LHCN-M2 (cell line): Measurements from ENCODE around the gene PBX1. TPM values are rescaled to one million over a fixed set of nuclear protein-coding genes. Genes with fewer than 3 reads are reported as not detected.
"Not testable (repeated sequence)": the region's sequence is repeated elsewhere in the genome, so short reads cannot be mapped to it uniquely, and the experiment has no call there.

ENCODE experiments used
- DNase-seq: peaks from one replicate; pipeline ENCODE4 v3.0.0-alpha.2; 2012; ENCODE audit warnings: low read depth
- total RNA-seq: library from RNA; depleted of rRNA; stranded (reverse); fragments of >200 nt; gene quantifications from 2 replicates; pipeline ENCODE4 v1.2.3, GENCODE V29; 2014

Gene PBX1
- total RNA-seq, 1 experiment from 2014 or later, result 3.6 TPM

GRCh38 chr1:164589961-164590507 lies 31.1 kb downstream of the PBX1 start:
- no peak for DNase-seq

DNA sequence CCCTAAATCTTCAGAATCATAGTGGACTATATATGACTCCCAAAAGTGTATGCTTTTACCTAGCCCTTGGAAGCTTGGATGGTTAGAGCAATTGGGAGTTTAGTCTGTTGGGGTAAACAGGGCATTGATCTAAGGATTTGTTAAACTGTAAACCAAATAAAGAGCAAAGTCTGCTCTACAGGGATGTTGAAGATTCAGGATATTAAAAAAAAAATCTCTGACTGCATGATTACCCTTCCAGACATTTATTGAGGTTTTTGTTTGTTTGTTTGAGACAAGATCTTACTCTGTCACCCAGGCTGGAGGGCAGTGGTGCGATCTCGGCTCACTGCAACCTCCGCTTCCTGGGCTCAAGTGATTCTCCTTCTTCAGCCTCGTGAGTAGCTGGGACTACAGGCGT lies 31.6 kb downstream of the PBX1 start:
- DNase-seq, result no peak

GRCh38 chr1:164591858-164592257 lies 32.9 kb downstream of the PBX1 start:
- no peak for DNase-seq

- DNase-seq, result no peak
Measured at GRCh38 chr1:164592634-164593033, 33.6 kb downstream of the PBX1 start.

DNA sequence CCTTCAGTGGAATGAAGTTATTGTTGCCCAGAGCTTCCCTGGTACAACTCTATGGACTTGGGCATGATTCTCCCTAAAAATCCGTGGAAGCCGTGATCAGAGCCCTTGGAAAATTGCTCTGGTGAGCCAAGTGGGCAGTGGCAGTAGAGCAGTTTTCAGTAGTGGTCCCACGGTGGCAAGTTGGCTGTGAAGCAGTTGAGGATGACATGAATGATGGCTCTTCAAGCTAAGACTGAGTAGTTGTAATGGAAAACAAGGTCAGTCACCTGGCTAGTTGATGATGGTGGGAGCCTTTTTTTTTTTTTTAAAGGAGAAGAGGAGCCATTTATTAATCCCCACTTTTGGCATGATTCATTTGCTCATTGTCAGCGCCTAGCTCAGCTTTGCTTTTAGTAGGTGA lies 36.2 kb downstream of the PBX1 start:
- no peak for DNase-seq

GRCh38 chr1:164596172-164596571 lies 37.2 kb downstream of the PBX1 start:
- no peak for DNase-seq

DNA sequence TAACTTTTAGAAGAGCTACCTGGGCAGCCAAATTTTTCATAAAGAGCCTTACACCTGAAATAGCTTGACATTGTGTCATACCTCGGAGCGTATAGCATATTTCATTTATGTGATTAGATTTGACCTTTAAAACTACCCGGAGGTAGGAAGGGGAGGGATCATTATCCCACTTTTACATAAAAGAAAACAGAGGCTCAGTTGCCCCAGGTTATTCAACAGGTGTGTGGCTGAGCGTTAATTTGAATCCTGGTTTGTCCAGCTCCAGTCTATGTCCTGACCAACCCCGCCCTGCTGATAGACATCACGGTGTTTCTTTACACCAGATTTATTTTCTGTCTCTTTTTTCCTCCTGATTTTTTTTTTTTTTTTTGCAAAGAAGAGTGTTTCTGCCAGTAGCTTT lies 39.7 kb downstream of the PBX1 start:
- DNase-seq, result no peak

GRCh38 chr1:164599272-164599671 lies 40.3 kb downstream of the PBX1 start:
- no peak for DNase-seq

GRCh38 chr1:164601399-164602100 lies 42.6 kb downstream of the PBX1 start:
- no peak for DNase-seq

DNA sequence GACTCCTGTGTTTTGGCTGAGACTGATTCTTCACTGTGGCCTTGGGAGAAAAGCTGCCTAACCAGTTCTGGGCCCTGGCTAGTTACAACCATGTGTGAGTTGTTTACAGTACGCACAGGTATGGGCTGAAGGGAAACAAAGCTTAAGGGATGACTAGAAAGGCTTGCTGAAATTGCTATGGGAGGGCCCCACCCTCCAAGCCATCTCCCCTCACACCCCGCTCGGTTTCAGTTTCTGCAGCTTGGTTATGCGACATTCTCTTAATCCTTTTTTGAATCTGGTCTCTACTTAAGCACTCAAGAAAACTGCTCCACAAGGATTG lies 43.1 kb downstream of the PBX1 start:
- no peak for DNase-seq

DNA sequence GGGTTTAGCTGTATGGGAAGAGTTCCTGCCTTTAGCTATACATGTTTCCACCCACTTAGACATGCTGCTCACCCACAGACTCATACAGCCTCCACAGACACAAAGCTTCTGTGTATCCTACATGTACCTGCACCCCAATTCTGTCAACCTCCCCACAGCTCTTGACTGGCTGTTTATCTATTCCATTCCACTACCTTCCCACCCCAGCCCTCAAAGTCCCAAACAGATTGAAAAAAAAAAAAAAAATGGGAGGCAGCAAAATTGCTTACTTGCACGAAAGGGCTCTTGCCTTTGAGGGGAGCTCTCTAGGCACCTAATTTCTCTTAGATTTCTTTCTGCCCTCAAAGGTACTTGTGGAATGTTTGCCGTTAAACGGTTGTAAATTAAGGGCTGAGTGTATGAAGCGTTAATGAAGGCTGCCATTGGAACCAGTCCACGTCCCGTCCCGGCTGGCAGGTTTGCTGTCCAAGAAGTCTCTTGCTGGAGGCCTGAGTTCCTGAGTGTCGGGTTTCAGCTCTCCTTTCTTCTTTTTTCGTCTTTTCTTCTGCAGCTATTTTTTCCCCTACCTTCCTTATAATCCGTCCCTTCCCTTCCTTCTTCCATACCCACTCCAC lies 43.6 kb downstream of the PBX1 start:
- DNase-seq, result no peak

DNA sequence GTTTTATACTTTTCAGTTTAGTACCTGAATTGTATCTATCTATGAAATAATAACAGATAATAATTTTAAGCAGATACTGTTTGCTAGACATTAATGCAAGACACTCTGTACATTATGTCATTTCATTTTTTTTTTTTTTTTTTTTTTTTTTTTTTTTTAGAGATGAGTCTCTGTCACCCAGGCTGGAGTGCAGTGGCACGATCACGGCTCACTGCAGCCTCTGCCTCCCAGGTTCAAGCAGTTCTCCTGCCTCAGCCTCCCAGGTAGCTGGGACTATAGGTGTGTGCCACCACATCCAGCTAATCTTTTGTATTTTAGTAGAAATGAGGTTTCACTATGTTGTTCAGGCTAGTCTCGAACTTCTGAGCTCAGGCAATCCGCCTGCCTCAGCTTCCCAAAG lies 44.8 kb downstream of the PBX1 start:
- DNase-seq, result not testable (repeated sequence)

DNA sequence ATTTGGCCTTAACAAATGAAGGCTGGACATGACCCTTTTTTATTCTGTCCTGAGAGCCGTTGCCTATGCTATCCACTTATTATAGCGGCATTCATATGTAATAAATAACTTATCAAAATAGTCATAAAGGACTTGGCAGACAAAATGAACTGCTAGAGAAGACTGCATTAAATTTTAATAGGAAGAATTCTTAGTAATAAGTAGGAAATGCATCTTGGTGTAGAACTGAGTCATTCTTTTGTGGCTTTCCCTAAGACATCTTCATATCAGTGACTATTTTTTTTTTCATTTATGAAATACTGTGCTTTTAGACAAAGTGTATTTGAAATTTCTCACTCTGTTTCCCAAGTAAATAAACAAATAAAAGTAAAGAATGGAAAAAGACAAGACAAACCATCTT lies 45.6 kb downstream of the PBX1 start:
- no peak for DNase-seq

DNA sequence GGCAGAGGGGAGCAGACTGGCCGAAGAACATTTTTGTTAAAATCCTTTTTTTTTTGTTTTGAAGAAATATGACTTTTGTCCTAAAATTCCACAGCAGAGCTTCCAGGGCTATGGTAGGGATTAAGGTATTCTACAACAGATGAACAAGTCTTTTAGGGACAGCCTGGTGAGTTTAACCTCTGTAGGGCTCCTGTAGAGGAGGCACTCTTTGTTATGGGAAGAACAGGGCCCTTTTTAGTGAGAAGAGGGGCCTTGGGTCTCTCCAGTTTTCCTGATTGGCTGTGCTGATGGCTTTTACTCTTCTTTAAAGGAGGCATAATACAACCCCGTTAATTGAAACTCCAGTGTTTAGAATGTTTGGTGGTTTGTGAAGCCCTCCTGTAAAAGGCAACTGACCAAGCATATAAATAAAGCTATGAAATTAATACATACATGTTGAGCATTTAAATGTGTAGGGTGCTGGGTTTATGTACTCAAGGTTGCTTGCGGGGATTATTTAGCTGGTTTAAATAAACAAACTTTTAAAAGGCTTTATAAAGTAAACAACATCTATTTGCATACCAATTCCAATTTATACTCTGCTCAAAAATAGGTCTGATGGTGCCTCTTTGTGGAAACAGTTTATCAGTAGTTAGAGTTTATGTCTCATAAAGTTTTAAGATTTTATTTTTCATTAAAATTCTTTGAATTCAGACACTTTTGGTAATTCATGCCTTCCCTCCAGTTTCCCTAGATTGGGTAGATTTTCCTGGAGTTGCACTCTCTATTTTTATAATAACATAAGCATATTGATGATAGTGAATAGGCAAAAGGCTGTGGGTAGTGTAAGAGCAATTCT lies 46.5 kb downstream of the PBX1 start:
- no peak for DNase-seq

DNA sequence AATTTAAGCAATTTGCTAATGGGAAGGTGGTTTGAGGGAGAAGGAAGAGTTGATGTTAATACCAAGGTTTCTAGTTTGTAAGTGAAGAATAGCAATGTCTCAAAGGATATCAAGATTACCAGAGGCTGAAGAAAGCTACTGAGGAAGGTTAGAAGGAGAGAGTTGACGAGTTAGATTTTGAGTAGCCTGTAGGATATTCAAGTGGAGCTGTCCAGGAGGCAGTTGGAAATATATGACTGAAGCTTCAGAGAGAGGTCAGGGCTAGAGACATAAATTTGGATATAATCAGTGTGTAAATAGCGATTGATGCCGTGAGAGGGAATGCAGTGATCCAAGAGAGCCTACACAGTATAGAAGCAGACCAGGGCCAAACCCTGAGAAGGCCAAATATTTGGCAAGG lies 48.4 kb downstream of the PBX1 start:
- DNase-seq, result no peak

DNA sequence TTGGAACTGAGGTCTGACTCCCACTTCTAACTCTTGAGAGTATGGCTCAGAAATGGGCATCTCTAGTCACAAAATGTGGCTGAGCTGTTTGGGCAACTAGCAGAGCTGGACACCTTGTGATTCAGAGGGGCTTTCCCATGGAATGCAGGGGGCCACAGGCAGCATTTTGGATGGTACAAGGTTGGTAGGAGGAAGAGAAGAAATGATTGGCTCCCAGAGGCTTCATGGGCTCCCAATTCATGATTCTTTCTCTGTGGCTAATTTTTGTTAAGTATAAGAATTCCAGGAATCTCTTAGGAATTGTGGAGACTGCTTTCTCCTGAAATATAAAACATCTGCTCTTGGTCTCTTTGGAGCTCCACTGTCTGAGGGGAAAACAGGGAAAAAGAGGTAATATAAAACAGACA lies 49.7 kb downstream of the PBX1 start:
- no peak for DNase-seq

DNA sequence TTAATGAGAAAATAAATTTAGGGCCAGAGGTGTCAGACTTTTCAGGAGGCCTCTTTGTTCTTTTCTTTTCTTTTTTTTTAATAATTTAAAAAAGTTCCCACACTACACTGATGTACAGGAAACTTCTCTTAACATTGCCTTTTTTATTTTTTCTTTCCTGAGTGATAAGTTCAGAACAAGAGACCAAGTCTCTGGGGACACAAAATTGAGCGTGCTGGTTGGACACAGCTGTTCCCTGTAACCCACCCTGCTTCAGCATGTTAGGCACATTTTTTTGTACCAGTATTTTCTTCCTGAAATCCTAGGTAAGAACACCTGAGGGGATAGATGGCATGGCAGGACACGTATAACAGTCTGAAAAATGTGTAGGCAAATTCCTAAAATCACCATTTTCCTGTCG lies 50.1 kb downstream of the PBX1 start:
- DNase-seq, result no peak

DNA sequence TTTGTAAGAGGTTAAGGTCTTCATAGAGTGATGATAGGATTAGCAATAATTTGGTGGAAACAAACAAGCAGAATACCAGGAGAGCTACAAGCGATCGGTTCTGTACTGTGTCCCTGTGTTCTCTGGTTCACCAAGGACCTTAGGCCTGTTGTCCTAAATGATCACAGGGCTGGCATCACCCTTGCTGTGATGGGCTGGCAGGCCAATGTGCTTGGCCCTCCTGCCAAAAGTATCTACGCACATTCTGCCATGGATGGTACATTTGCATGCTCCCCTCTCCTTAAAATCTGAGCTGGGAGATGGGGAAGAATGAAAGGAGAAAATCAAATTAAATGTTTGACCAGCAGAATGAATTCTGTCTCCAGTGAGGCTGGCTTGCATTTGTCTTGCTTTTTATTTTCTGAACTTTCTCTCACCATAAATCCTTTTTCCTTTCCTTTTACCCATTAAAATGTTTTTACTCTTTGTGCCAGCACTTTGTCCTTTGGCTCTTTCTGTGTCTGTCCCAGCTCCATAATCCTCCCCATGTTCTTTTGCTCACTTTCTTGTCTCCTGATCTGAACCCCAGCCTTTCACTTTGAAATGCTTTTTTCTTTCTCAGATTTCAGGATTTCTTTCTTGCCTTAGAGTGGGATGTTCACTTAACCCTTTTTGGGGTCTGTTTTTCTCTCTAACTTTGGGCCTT lies 51.7 kb downstream of the PBX1 start:
- no peak for DNase-seq

DNA sequence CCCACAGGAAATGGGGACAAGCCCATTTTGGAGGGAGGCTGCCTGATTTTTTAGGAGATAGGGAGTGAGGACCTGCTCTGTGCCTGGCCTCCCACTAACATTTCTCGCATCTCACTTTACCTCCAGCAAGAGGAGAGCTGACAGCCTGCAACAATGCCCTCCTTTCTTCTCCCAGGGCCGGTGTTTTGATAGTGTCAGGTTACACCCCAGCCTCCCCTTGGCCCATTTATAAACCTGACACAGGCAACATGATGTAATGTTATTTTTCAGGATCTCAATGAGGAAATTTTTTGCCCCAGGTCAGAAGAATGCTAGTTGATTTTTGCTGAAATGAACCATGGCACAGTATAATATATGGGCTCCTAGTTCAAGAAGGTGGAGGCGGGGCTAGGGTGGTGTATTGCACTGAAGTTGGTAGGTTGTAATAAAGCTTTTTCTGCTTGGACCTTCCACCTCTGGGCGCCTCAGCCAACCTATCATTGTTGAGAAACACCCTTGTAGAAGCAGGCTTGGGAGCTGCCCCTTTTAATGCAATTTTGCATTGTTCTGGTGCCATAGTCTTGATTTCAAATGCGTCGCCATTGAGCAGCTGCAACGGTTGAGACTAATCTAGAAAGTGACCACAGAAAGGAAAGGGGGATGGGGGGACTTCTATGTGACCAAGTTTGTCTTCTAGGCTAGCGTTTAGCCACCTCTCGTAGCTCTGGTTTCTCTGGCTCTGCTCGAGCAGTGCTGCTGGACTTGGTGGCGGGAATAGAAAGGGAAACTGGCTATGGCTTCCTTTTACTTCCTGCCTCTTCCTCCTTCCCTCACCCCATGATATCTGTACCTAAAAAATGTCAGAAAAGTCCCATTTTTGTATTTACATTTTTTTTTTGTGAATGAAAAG lies 53.0 kb downstream of the PBX1 start:
- DNase-seq, result peak; percentile 35

DNA sequence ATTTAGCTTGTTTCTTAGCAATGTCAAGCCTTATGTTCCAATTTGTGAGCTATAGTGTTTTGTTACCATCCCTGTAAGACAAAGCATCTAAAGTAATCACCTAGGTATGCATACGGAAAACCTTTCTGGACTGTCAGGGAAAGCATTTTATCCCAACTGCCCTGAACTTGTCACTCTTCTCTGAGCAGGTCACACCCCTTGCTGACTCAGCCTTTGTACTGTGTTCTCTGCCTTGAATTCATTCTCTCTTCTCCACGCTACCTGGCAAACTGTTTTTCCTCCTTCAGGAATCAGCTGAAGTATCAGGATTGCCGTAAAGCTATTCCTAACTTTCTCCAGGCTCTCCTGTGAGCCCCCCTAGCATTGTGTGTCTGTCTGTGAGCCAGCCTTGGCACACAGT lies 54.2 kb downstream of the PBX1 start:
- no peak for DNase-seq

GRCh38 chr1:164614316-164614715 lies 55.3 kb downstream of the PBX1 start:
- no peak for DNase-seq
